NCI-H128 (cell line): ENCODE measurements around the gene VAV3.
A peak's percentile ranks its signal among the peaks of the same experiment; 100 is the strongest.
"Not testable (repeated sequence)": the region's sequence is repeated elsewhere in the genome, so short reads cannot be mapped to it uniquely, and the experiment has no call there.

Experiments used
- DNase-seq: peaks from one replicate; lab custom pipeline; 2025; ENCODE audit not compliant: unreplicated experiment; lab: John Stamatoyannopoulos, UW

The VAV3 gene

DNA sequence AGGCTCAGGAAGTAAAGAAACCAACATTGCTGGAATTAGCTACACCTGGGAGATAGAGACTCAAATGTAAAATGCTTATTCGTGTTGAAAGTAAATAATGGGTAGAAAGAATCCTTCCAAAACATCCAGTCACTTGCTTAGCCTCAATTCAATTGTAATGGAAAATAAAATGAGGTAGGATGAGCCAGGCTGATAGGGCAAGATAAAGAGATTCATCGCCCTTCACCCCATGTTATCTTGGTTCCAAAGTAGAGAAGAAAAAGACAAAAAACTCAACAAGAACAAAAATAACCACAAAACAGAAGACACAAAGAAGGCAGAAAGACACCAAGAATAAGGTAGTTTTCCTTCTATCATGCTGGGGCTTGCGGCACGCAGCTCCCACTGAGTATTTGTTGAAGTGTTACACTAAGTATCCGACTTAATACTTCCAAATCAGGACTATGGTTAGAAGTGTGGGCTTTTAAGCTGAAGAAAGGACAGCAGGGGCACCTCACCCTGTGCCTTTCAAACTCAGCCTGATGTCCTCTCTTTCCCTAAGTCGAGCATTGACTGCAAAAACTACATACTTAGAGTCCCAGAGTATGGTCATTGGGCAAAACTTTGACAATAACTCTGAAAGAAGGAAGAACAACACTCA, 202.1 kb downstream of the VAV3 start:
- DNase-seq, result no peak

DNA sequence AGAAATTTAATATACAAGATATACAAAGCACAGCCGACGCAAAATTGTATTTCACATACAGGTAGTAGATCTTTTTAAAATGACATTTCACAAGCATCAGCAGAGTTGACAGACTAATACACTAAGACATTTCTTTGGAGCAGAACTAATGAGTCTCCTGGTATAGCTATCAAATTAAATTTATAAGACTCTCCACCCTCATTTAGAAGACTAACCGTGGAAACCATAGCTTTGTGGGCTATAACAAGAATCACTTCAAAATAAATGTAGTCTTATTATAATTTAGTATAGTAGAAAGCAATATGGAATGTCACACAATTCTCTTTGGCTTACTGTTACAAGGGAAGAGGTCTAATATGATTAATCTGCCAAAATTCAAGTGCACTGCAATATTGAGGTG, 204.9 kb downstream of the VAV3 start:
- DNase-seq, result no peak

GRCh38 chr1:107750364-107750959, 214.5 kb downstream of the VAV3 start:
- DNase-seq, result peak; percentile 48

GRCh38 chr1:107748531-107748930, 216.4 kb downstream of the VAV3 start:
- DNase-seq, result no peak

DNA sequence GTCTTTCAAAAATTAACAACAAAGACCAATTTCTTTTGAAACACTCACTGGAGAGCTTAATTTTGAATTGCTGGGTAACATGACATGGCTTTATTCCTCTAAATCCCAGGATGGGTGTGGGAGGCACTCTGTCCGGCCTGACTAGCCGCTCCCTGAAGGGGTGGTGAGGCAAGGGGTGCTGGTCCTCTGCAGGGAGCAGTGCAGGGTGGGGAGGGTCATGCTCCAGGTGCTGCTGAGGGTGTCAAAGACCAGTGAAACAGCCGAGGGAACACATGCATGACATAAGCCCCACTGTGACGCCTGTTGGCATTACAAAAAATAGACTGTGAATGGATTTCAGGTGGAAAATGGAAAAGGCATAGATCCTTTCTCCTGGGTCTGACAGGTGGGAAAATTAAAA, 223.7 kb downstream of the VAV3 start:
- DNase-seq, result no peak

- no peak for DNase-seq
These were observed 224.4 kb downstream of the VAV3 start for GRCh38 chr1:107740579-107740978.

- no peak for DNase-seq
These were observed 225.3 kb downstream of the VAV3 start for GRCh38 chr1:107739651-107740050.

GRCh38 chr1:107739201-107739600, 225.8 kb downstream of the VAV3 start:
- no peak for DNase-seq

- not testable (repeated sequence) for DNase-seq
These were observed 231.6 kb downstream of the VAV3 start for GRCh38 chr1:107733401-107733800.

- no peak for DNase-seq
These were observed 237.1 kb downstream of the VAV3 start for GRCh38 chr1:107727866-107728265.

DNA sequence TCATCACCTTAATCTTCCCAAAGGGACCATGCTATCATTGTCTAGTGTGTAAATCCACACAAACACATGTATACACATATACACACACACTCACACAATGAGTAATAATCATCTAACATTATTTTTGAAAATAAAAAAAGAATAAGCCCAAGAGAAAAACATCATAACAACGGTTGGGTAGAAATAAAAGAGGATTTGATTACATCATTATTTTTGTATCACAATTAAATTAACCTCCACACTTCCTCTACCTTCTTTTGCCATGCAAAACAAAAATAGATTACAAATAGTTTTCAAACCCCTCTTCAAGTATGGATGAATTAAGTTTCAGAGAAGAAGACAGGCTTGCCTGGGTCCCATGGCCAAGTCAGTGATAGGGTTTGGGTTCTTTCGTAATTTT, 238.1 kb downstream of the VAV3 start:
- DNase-seq, result no peak

DNA sequence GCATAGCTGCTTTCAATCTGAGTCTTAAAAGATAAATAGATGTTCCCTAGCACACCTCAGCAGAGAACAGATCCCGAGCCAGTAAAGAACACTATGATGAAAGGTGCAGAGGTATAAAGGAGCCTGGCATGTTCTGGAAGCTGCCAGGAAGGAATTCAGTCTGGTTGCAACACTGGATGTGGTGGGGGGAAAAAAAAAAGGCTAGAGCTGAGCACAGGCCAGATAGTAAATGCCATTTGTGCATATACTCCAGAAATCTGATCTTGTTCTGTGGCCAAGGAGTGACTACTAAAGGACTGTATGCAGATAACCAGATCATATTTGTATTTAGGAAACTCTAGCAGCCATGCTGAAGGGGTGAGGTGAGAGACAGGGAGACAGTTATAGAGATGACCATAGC, 240.3 kb downstream of the VAV3 start:
- no peak for DNase-seq

GRCh38 chr1:107720210-107720609, 244.8 kb downstream of the VAV3 start:
- not testable (repeated sequence) for DNase-seq

DNA sequence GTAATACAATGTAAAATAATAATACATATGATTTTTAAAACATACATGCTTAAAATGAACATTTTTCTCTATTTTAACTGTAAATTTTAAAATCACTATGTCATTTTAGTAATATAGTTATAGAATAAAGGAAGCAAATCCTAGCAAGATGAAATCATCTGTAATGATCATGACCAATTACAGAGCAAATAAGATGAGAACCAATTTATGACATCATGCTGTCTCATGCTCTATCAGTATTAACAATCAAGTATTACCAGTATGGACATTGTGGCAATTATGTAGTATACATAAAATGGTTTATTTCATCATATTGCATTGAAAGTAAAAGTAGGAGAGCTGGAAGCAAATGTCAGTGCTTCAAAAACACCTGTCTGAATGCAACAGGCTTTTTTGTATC, 255.0 kb downstream of the VAV3 start:
- DNase-seq, result no peak

GRCh38 chr1:107707111-107707510, 257.9 kb downstream of the VAV3 start:
- no peak for DNase-seq

GRCh38 chr1:107706182-107706581, 258.8 kb downstream of the VAV3 start:
- DNase-seq, result no peak

DNA sequence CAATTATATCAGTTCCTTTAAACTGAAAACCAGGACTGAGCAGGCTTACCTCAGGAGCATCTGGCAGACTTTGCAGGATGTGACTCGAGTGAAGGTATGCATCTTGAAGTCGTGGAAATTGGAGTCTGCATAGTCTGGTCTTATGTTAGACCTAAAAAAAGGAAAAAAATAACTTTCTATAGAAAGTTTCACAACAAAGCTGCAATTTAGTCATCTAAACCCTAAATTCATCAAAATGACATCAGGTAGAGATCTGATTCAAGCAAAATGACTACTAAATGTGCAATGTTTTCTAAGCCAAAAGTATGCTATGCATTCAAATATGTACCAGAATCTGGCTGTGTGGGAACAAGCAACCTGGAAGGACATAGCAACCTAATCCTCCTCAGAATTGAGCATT, 260.1 kb downstream of the VAV3 start:
- DNase-seq, result no peak

DNA sequence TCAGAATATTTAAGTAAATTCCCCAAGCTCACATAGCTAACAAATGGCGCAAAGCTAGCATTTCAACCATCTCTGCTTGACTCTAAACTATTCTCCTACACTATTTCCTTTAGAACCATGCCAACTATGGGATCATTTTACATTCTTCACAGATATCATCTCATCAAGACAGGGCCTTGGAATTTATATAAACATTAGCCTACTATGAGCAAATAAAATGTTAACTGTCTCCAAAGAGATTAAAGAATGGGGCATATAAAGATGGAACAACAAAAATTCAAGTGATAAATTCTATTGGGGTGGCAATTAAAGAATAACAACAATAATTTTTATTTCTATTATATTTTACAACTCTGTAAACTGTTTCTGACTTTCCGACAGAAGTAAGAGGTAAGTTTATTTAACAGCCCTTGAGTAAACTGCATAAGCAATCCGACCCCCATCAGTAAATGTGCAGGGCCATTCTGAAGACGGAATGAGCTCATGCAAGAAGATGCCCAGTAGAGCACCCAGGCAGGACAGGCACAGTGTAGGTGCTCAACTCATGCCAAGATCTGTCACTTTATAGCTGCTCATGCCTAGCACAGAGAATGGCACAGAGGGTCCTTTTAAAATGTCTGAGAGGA, 261.9 kb downstream of the VAV3 start:
- no peak for DNase-seq

- not testable (repeated sequence) for DNase-seq
These were observed 264.3 kb downstream of the VAV3 start for GRCh38 chr1:107700651-107701050.

DNA sequence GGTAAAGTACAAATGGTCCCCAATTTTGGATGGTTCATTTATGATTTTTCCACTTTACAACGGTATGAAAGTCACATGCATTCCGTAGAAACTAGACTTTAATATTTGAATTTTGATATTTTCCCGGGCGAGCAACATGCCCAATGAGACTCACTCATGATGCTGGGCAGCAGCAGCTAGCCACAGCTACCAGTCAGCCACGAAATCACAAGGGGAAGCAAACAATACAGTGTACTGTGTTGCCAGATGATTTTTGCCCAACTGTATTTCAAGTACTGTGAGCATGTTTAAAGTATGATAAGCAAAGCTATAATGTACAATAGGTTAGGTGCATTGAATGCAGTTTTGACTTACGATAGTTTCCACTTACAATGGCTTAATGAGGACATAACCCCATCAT, 266.8 kb downstream of the VAV3 start:
- DNase-seq, result no peak

- DNase-seq, result no peak
These were observed 269.6 kb downstream of the VAV3 start for GRCh38 chr1:107695341-107695740.

- no peak for DNase-seq
These were observed 272.2 kb downstream of the VAV3 start for GRCh38 chr1:107692580-107693345.
